HG03575 (cell line): ENCODE results near the gene YEATS2.

ENCODE experiments used
- ATAC-seq: cut with Tn5 transposase; IDR thresholded peaks from one replicate; pipeline ENCODE4 v1.9.1; 2021; ENCODE audit not compliant: unreplicated experiment, insufficient number of reproducible peaks, low FRiP score; ENCODE audit errors: extremely low read depth

The YEATS2 gene

DNA sequence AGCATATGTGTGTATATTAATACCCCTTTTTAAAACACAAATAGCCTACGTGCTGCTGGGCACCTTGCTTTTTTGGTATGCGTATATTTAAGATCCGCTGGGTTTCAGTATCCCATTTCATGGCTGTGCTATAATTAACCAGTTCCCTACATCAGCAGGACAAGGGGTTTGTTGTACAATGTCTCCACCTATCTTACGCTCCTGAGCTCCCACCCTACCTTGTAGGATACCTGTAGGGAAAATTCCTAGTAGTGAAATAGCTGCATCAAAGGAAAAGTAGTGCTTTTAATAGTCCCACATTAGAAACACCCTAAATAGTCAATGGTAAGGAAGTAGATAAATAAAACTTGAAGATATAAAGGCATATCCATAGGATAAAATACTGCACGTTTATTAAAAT, 126.4 kb downstream of the YEATS2 start:
- ATAC-seq = no peak

DNA sequence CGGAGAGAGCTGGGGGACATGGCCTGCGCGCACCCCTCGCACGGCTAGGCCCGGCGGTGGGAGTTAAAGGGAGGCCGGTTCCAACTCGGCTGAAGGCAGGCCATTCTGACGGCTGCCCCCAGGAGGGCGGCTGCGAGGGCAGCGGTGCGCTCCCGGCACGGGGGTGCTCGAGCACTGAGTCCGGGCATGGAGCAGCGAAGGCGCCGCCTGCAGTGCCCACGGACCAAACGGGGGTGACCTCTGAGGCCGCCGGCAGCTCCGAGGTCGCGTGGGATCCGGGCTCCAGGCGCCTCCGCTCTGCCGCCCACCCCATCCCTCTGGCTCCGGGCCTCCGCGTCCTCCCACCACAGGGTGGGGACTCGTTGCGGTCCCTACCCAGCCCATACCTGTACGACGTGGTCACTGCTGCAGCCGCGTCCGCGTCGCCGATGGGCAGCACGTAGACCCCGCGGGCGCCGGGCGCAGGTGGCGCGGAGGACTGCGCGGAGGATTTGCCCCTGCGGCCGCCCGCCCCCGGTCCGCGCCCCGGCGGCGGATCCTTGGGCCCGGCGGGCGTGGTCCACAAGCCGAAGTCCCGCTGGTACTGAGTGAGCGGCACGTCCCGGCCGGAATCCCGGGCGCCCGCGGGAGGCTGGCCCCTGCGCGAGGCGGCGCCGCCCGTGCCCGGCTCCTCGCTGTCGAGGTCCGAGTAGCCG, 127.3 kb downstream of the YEATS2 start:
- no peak for ATAC-seq

DNA sequence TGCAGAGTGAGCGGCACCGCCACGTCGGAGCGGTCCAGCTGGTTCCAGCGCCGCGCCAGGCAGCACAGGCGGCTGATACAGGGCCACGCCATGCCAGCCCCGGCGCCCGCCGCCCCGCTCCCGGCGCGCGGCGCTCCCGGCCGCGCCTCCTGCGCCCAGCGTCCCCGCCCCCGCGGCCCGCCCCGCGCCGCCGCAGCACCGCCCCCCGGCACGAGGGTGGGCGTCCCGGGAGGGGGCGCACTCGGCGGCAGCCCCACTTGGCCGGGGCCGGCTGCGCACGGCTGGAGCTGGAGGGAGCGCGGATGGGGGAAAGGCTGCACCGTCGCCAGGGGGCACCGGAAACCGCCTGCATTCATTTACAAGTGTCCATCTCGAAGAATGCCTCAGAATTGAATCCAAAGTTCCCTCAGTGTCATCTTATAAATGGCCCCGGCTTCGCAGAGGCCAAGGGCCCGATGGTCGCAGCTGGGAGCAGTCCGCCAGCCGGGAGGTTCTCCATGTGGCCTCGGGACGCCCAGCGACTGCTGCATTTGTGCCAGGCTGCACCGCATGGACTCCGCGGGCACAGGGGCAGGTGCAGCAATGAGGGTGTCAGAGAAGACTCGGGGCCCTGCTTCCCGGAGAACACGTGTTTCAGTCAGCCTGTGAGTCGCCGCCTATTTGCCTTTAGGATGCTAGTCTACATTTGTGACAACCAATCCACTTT, 128.0 kb downstream of the YEATS2 start, which contains the start of gene MAP6D1:
Gene MAP6D1 (minus strand): TSS at position 122 of the 706 bp plus-strand sequence. CDS start 30 bp downstream, at position 92.
- no peak for ATAC-seq

DNA sequence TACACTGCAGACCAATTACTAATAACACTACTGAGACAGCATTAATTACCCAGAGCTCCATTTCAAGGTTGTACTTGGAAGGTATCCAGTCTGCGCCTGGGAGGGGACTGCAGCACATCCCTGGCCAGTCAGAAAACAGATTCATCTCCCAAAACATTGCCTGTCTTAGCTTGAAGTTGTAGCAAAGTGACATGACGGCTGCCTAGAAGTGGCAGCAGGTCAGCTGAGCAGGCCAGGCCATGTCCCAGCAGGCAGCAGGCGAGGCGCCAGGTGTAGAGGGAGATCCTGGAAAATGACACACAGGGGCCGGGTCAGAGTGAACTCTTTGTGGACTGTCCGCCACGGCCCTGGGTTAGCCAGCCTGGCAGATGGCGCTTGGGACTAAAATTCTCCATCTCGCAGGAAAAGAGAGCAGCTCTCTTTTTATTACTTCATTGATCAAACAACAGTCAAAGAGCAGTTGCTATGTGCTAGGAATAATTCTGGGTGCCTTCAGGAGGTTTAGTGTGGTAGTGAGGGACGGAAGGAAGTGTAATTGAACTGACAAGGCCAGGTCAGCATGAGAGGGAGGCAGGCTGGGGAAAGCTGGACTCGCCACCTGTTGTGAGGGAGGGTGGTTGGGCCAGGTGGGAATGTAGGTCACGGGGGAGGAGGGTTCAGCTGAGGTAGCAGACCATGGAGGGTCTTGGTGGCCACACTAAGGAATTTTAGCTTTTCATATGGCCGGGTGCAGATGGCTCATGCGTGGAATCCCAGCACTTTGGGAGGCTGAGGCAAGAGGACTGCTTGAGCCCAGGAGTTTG, 129.1 kb downstream of the YEATS2 start:
- no peak for ATAC-seq

DNA sequence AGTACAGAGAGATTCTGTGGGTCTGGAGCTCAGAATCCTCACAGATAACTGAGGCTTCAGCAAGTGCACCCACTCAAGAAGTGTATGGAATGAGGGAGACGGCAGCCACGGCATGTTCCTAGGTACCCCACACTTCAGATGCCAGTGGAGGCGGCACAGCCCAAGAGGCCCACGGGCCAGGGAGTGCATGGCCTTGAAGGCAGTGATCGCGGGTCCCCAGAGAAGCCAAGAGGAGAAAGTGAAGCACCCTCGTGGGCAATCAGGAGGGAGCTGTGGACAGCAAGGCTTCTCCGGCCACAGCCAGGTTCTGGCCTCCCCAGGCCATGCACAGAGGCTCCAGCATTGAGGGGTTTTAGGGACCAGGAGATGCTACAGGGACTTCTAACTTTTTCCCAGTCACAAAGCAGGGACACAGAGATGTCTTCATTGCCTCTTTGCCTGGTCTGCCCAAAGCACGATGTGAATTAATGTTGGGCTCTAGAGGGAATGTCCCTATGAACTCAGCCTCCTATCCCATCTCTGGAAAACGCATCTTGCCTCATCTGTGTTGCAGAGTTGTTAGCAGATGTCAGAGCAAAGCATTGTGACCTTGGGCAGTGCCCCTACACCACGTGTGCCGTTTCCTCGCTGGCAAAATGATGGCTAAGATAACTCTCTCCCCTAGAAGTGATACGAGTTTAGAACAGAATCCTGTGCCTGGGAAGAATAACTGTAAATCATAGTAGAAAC, 130.4 kb downstream of the YEATS2 start:
- no peak for ATAC-seq

DNA sequence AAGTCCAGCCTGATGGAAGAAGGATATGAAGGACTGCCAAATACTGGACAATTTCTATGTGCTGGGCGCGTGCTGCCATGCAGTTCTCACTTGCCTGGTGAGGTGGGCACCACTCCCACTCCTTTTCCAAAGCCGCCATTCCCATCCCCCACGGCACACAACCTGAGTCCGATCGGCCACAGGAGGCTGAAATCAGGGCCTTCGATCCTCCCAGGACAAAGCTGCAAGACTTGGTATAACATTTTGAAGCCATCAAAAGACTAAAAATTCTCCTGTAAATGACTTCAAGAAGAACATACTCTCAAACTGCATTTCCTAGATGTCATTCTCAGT, 130.9 kb downstream of the YEATS2 start:
- no peak for ATAC-seq

DNA sequence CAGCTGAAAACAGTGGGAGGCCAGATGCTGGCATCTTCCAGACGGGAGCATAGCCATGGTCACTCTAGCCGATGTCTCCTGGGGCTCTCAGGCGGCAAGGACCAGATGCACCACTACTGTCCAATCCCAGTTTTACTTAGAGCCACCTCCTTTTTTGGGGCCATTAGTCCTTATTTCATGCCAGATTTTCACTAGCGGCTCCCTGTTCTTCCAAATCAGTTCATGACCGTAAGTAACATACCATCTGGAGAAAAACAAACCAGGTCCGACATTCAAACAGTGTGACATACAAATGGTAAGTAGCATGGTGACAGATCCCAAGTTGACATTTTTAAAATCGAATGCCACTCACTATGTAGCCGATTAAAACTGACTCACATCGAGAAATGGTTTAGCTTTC, 131.9 kb downstream of the YEATS2 start:
- no peak for ATAC-seq

DNA sequence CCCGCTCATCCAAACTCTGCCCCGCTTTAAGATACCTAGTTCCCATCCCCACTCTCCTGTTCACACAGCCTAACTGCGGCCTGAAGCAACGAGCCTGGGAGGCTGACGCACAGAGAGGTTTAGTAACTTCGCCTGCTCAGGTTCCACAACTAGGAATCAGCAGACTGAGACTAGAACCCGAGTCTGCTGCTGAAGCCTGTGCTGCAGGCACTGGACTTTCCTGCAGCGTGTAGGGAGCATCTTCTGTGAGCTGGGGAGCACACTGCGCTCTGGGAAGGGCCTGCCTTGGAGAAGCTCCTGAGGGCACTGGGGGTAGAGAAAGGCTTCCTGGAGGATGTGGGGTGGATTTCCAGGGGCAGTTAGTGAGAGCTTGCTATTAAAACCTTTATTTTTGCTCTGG, 132.6 kb downstream of the YEATS2 start:
- no peak for ATAC-seq

DNA sequence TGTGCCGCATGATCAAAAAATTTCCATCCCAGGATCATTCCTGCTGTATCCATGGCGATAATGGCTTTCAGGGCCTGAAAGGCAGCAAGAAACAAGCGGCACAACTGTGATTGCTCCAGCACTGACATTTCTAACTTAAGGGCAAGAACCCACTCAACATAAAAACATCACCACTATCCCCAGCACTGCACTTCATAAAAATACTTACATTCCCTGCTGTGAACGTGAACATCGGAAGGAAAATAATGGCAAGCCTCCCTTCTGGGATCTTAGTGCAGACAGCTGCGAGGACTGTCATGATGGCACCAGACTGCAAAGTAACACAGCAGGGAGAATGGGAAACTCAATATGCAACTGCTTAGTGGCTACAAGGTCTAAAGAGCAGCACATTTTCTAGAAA, 135.9 kb downstream of the YEATS2 start:
- no peak for ATAC-seq

DNA sequence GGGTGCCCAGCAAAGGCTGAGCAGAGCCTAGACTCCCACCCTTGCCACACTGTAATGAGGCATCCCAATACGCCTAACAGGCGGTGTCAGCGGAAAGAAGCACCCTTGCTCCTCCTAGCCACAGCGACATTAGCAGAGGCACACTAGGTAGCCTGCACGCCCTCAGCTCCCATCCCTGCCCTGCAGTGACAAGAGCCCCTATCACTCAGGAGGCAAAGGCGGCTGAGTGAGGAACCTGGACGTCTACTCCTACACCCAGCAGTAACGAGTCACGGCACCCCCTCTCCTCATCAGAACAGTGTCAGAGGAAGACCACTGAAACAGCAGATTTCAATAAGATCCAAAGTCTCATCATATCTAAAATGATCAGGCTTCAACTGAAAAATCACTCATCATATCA, 139.8 kb downstream of the YEATS2 start:
- no peak for ATAC-seq

DNA sequence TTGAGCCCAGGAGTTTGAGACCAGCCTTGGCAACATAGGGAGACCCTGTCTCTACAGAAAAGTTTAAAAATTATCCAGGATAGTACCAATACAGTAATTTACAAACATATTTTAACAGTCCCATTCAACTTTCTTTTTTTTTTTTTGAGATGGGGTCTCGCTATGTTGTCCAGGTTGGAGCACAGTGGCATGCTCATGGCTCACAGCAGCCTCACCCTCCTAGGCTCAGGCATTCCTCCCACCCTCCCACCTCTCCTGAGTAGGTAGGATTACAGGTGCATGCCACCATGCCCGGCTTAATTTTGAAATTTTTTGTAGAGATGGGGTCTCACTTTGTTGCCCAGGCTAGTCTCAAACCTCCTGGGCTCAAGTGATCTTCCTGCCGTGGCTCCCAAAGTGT, 140.3 kb downstream of the YEATS2 start:
- ATAC-seq = no peak

DNA sequence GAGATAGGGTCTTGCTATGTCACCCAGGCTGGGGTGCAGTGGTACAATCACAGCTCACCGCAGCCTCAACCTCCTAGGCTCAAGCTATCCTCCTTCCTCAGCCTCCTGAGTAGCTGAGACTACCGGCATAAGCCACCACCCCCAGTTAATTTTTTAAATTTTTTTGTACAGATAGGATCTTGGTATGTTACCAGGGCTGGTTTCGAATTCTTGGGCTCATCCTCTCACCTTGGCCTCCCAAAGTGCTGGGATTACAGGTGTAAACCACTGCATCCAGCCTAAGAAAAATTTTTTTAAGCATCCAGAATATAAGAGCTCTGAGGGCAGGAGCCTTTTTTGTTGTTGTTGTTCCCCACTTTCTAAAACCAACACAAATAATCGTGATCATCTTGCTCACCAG, 142.2 kb downstream of the YEATS2 start:
- no peak for ATAC-seq

DNA sequence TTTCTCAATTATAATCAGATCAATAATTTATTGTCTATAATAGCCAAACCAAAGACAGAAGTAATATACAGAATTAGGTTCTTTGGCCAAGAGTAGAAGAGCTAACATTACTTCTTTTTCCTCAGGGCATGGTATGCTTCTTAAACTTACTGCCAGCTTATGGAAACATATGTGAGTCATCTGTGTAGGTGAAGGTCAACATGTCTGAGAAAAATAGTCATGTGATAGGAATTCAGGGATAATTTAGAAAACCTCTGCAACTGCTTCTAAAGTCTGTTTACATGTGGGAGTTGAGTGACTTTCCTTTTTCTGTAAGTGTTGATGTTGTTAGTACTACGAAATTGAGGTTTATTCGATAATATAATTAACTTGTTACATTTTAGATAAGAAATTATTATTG, 147.0 kb downstream of the YEATS2 start:
- ATAC-seq = no peak

DNA sequence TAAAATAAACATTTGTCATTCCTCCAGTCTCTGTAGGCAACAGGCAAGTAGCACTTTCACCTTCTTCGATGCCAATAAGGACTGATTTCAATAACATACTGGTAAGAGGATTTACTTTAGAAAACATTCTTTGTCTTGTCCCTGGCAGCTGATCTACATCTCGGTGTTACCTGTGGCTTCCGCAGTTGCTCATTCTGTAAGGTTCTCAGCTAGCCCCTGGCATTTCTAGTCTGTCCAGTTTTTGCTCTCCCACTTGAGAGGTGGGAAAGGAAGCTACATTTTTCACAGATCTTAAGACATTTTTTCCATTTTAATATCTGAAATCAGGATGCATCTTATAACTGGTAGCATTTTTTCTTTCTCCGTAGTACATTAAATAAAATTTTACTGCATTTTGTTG, 147.5 kb downstream of the YEATS2 start:
- ATAC-seq = no peak

DNA sequence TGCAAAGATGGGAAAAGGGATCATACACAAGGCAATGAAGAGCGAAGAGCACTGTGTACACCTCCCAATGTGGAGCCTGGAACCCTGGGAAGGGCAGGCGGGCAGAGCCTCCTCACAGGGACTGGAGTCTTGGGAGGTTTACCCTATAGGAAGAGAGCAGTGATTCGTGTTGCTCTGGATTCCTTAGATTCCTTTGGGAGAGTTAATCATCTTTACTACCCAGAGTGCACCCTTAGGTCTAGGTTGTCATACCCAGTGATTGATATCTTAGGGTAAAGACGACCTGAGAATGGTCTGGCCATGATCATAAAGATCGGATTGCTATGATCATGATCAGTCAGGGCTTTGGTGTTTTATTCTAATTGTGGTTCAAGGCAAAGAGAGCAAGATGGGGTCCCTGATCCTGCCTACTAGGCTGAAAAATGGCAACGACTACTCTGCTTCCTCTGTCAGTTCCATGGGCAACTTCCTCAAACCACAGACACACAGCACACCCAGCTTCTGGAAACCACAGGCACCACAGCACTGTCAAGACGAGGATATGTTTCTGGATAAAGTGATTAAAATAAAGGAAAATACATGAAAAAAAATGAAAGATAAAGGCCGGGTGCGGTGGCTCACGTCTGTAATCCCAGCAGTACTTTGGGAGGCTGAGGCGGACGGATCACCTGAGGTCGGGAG, 148.2 kb downstream of the YEATS2 start:
- no peak for ATAC-seq

DNA sequence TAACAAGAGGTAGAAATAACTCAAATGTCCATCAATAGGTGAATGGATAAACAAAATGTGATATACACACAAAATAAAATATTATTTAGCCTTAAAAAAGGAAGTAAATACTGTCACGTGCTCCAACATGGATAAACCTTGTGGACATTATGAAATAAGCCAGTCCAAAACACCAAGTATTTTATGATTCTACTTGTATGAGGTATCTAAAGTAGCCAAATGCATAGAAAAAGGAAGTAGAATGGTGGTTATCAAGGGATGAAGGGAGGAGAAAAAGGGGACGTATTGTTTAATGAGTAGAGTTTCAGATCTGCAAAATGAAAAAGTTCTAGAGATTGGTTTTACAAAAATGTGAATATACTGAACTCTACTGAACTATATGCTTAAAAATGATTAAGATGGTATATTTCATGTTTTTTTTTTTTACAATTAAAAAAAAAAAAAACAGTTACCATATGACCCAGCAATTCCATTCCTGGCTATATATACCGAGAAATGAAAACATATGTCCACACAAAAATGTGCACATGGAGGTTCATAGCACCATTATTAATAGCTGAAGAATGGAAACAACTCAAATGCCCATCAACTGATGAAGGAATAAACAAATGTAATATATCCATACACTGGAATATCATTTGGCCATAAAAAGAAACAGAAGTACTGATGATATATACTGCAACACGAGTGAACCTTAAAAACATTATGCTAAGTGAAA, 156.9 kb downstream of the YEATS2 start:
- ATAC-seq = no peak

DNA sequence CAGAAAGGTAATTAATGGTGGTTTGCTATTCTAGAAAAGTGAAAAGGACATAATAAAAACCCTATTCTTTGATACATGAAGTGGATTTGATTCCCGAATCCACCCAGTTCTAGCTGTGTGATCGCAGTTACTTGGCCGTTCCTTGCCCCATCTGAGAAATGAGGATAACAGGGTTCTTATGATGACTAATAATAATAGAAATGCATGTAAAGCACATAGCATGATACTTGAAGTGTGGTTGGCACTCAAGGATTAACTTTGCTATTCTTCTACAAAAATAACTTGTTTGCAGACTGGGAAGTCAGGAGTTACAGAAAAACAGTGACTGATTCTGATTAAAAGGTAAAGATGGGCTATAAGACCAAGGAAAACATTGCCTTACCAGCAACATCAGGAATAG, 160.3 kb downstream of the YEATS2 start:
- no peak for ATAC-seq
